ENCODE measurements around the gene KLK3.

KLK3 gene

GRCh38 chr19:50833802-50834167 lies 20.9 kb upstream of the KLK3 start:
- Histone ChIP-seq H3K27me3 (ENCODE audit: control insufficient read depth, insufficient read depth, low read length) (peaks cover 43% of the 10 kb centered on the region), H3K9ac (ENCODE audit: low read depth, low read length) (no peak overlapping the region), H3K36me3 (ENCODE audit: control insufficient read depth, insufficient read depth, low read length) (no peaks in the 10 kb centered on the region), H3K9me3 (ENCODE audit: control insufficient read depth, insufficient read depth, low read length) (no peaks in the 10 kb centered on the region), H3K4me1 (ENCODE audit: control insufficient read depth, insufficient read depth, low read length) (no peaks in the 10 kb centered on the region), H3K4me3 (ENCODE audit: low read depth, low read length) (no peak overlapping the region)

GRCh38 chr19:50835103-50835784 lies 19.5 kb upstream of the KLK3 start:
- peak overlapping the region; percentile 87 for H3K4me3 ChIP-seq (ENCODE audit: low read depth, low read length)
- no peaks in the 10 kb centered on the region for H3K9me3 ChIP-seq (ENCODE audit: control insufficient read depth, insufficient read depth, low read length)
- no peaks in the 10 kb centered on the region for H3K4me1 ChIP-seq (ENCODE audit: control insufficient read depth, insufficient read depth, low read length)
- peaks cover 48% of the 10 kb centered on the region for H3K27me3 ChIP-seq (ENCODE audit: control insufficient read depth, insufficient read depth, low read length)
- no peaks in the 10 kb centered on the region for H3K36me3 ChIP-seq (ENCODE audit: control insufficient read depth, insufficient read depth, low read length)
- H3K9ac ChIP-seq (ENCODE audit: low read depth, low read length) = no peak overlapping the region

GRCh38 chr19:50835785-50836542 lies 18.8 kb upstream of the KLK3 start:
- H3K4me3 ChIP-seq (ENCODE audit: low read depth, low read length) = peak overlapping the region; percentile 87
- H3K27me3 ChIP-seq (ENCODE audit: control insufficient read depth, insufficient read depth, low read length) = peaks cover 55% of the 10 kb centered on the region
- H3K36me3 ChIP-seq (ENCODE audit: control insufficient read depth, insufficient read depth, low read length) = no peaks in the 10 kb centered on the region
- no peaks in the 10 kb centered on the region for H3K4me1 ChIP-seq (ENCODE audit: control insufficient read depth, insufficient read depth, low read length)
- H3K9me3 ChIP-seq (ENCODE audit: control insufficient read depth, insufficient read depth, low read length) = no peaks in the 10 kb centered on the region
- peak overlapping the region; percentile 60 for H3K9ac ChIP-seq (ENCODE audit: low read depth, low read length)

DNA sequence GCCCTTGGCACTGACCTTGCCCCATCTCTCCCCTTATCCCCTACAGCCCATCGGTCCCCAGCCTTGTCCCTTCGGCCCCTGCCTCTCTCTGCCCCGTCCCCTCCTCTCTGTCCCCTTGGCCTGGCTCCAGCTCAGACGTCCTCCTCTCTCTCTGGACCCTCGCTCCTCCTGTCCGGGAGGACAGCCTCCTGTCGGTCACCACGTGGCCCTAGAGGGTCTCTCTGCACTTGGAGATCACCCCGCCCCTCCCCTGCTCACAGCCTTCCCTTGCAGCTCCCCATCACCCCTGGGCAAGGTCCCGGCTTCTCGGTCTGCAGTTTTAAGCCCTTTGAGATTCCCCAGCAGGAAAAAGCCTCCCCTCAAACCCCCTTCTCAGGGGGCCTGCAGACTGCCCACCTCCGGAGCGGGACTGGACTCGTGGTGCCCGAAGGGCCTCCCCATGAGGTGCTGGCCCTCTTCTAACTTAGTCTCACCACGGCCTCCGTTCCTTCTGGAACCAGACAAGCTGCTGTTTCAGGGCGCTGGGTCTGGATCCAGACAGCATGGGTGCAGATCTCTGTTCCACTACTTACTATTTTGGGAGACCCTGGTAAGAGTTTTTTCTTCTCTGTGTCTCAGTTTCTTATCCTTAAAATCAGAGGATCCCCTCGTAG lies 18.0 kb upstream of the KLK3 start:
- H3K4me3 ChIP-seq (ENCODE audit: low read depth, low read length) = peak overlapping the region; percentile 87
- peak overlapping the region; percentile 54 for H3K9ac ChIP-seq (ENCODE audit: low read depth, low read length)
- no peaks in the 10 kb centered on the region for H3K36me3 ChIP-seq (ENCODE audit: control insufficient read depth, insufficient read depth, low read length)
- H3K27me3 ChIP-seq (ENCODE audit: control insufficient read depth, insufficient read depth, low read length) = peaks cover 59% of the 10 kb centered on the region
- H3K4me1 ChIP-seq (ENCODE audit: control insufficient read depth, insufficient read depth, low read length) = no peaks in the 10 kb centered on the region
- H3K9me3 ChIP-seq (ENCODE audit: control insufficient read depth, insufficient read depth, low read length) = no peaks in the 10 kb centered on the region

- Histone ChIP-seq H3K36me3 (ENCODE audit: control insufficient read depth, insufficient read depth, low read length) (no peaks in the 10 kb centered on the region), H3K9ac (ENCODE audit: low read depth, low read length) (no peak overlapping the region), H3K4me3 (ENCODE audit: low read depth, low read length) (no peak overlapping the region), H3K4me1 (ENCODE audit: control insufficient read depth, insufficient read depth, low read length) (no peaks in the 10 kb centered on the region), H3K27me3 (ENCODE audit: control insufficient read depth, insufficient read depth, low read length) (peaks cover 66% of the 10 kb centered on the region), H3K9me3 (ENCODE audit: control insufficient read depth, insufficient read depth, low read length) (no peaks in the 10 kb centered on the region)
These were observed 17.4 kb upstream of the KLK3 start for GRCh38 chr19:50837300-50837699.

- H3K27me3 ChIP-seq (ENCODE audit: control insufficient read depth, insufficient read depth, low read length) = peaks cover 70% of the 10 kb centered on the region
- H3K9me3 ChIP-seq (ENCODE audit: control insufficient read depth, insufficient read depth, low read length) = no peaks in the 10 kb centered on the region
- no peaks in the 10 kb centered on the region for H3K4me1 ChIP-seq (ENCODE audit: control insufficient read depth, insufficient read depth, low read length)
- H3K36me3 ChIP-seq (ENCODE audit: control insufficient read depth, insufficient read depth, low read length) = no peaks in the 10 kb centered on the region
- H3K9ac ChIP-seq (ENCODE audit: low read depth, low read length) = no peak overlapping the region
- H3K4me3 ChIP-seq (ENCODE audit: low read depth, low read length) = no peak overlapping the region
These were observed 16.5 kb upstream of the KLK3 start for GRCh38 chr19:50838239-50838638.

DNA sequence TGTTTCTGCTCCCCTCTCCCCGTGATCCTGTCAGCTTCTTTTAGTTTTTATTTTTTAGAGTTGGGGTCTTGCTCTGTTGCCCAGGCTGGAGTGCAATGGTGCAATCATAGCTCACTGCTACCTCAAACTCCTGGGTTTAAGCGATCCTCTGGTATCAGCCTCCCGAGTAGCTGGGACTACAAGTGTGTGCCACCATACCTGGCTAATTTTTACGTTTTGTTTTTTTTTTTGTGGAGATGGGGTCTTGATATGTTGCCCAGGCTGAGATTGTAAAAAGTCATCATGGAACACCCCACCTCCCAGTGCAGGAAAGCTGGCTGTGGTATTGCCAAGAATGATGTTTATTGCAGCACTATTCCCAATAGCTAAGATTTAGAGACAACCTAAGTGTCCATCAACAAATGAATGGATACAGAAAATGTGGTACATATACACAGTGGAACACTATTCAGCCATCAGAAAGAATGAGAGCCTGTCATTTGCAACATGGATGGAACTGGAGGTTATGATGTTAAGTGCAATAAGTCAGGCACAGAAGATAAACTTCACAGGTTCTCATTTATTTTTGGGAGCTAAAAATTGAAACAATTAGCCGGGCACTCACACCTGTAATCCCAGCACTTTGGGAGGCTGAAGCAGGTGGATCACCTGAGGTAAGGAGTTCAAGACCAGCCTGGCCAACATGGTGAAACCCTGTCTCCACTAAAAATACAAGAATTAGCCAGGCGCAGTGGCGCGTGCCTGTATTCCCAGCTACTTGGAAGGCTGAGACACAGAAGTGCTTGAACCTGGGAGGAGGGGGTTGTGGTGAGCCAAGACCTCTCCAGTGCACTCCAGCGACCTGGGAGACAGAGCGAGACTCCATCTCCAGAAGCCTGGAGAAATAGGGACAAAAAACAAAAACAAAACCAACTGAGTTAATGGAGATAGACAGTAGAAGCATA lies 14.7 kb upstream of the KLK3 start:
- H3K4me3 ChIP-seq (ENCODE audit: low read depth, low read length) = no peak overlapping the region
- peaks cover 5% of the 10 kb centered on the region for H3K4me1 ChIP-seq (ENCODE audit: control insufficient read depth, insufficient read depth, low read length)
- H3K27me3 ChIP-seq (ENCODE audit: control insufficient read depth, insufficient read depth, low read length) = peaks cover 74% of the 10 kb centered on the region
- no peaks in the 10 kb centered on the region for H3K36me3 ChIP-seq (ENCODE audit: control insufficient read depth, insufficient read depth, low read length)
- no peak overlapping the region for H3K9ac ChIP-seq (ENCODE audit: low read depth, low read length)
- H3K9me3 ChIP-seq (ENCODE audit: control insufficient read depth, insufficient read depth, low read length) = no peaks in the 10 kb centered on the region

- Histone ChIP-seq H3K4me3 (ENCODE audit: low read depth, low read length) (no peak overlapping the region), H3K9me3 (ENCODE audit: control insufficient read depth, insufficient read depth, low read length) (no peaks in the 10 kb centered on the region), H3K4me1 (ENCODE audit: control insufficient read depth, insufficient read depth, low read length) (peaks cover 5% of the 10 kb centered on the region), H3K36me3 (ENCODE audit: control insufficient read depth, insufficient read depth, low read length) (no peaks in the 10 kb centered on the region), H3K27me3 (ENCODE audit: control insufficient read depth, insufficient read depth, low read length) (peaks cover 67% of the 10 kb centered on the region), H3K9ac (ENCODE audit: low read depth, low read length) (no peak overlapping the region)
These were observed 12.6 kb upstream of the KLK3 start for GRCh38 chr19:50842130-50842529.

GRCh38 chr19:50843205-50843604 lies 11.5 kb upstream of the KLK3 start:
- peaks cover 62% of the 10 kb centered on the region for H3K27me3 ChIP-seq (ENCODE audit: control insufficient read depth, insufficient read depth, low read length)
- peaks cover 5% of the 10 kb centered on the region for H3K4me1 ChIP-seq (ENCODE audit: control insufficient read depth, insufficient read depth, low read length)

GRCh38 chr19:50843701-50844221 lies 11.0 kb upstream of the KLK3 start:
- Histone ChIP-seq H3K36me3 (ENCODE audit: control insufficient read depth, insufficient read depth, low read length) (no peaks in the 10 kb centered on the region), H3K4me1 (ENCODE audit: control insufficient read depth, insufficient read depth, low read length) (peaks cover 5% of the 10 kb centered on the region), H3K27me3 (ENCODE audit: control insufficient read depth, insufficient read depth, low read length) (peaks cover 66% of the 10 kb centered on the region), H3K9me3 (ENCODE audit: control insufficient read depth, insufficient read depth, low read length) (no peaks in the 10 kb centered on the region), H3K4me3 (ENCODE audit: low read depth, low read length) (peak overlapping the region; percentile 16), H3K9ac (ENCODE audit: low read depth, low read length) (no peak overlapping the region)

More at GRCh38 chr19:50843205-50843604, 11.5 kb upstream of the KLK3 start:
- Histone ChIP-seq H3K36me3 (ENCODE audit: control insufficient read depth, insufficient read depth, low read length) (no peaks in the 10 kb centered on the region), H3K9ac (ENCODE audit: low read depth, low read length) (no peak overlapping the region), H3K4me3 (ENCODE audit: low read depth, low read length) (no peak overlapping the region), H3K9me3 (ENCODE audit: control insufficient read depth, insufficient read depth, low read length) (no peaks in the 10 kb centered on the region)
